ENCODE results near the gene PTPRB. TPM values are rescaled to one million over a fixed set of nuclear protein-coding genes. Genes with fewer than 3 reads are reported as not detected.

Gene PTPRB
- total RNA-seq = 35.6 TPM

GRCh38 chr12:70637303-70638085, at the start of gene PTPRB:
Gene PTPRB (minus strand): TSS chr12:70637429. CDS start chr12:70637395, 34 bp downstream.
- no peak for DNase-seq

DNA sequence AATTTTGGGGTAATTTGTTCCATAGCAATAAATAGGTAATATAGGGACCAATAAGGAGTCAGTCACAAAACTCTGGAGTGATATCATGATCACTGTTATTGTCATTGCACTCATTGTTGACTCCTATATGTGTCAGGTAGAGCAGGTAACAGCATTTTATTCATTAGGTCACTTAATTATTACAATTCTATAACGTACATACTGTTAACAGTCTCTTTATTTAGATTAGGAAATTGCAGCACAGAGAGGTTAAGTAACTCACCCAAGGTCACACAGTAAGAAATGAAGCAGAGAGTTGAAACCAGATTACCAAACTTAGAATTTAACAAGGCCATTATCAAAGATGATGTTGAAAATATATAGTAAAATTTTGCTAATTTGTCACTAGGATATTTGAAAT, 49.7 kb upstream of the PTPRB start:
- no peak for DNase-seq

DNA sequence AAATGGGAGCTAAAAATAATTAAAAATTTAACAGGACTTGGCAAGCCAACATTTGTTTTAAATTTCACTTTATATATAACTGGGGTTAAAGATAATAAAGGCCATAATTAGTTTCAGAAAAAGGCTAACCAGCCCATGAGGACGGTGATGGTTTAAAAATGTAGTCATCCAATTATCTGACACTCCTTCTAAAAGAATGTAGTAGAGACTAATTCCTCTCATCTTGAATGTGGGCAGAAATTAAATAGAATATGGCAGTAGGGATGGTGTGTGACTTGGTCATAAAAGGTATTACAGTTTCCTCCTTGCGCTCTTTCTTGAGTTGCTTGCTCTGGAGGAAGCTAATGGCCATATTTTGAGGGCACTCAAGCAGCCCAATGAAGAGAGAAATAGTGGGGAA, 49.1 kb upstream of the PTPRB start:
- DNase-seq = no peak

GRCh38 chr12:70683976-70684375, 46.7 kb upstream of the PTPRB start:
- DNase-seq = no peak

GRCh38 chr12:70671698-70672097, 34.5 kb upstream of the PTPRB start:
- no peak for DNase-seq

- no peak for DNase-seq
Observed at GRCh38 chr12:70670948-70671347, 33.7 kb upstream of the PTPRB start.

DNA sequence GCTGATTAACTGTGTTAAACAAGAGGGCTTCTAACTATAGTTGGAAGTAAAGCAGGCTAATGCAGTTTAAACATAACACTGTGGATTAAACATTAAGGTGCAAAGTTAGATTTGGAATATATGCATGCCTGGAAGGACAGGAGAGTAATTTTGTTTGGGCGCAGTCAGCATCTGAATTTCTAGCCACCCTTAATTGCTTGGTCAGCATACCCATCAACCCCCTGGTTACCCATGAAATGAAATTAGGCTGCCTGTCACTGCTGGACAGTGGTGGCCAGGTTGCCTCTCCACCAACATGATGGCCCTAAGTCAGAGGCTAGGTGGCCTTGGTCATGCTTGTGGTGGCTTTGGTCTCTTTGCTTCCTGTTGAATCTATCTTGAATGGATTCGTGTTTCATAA, 30.0 kb upstream of the PTPRB start:
- DNase-seq = no peak

DNA sequence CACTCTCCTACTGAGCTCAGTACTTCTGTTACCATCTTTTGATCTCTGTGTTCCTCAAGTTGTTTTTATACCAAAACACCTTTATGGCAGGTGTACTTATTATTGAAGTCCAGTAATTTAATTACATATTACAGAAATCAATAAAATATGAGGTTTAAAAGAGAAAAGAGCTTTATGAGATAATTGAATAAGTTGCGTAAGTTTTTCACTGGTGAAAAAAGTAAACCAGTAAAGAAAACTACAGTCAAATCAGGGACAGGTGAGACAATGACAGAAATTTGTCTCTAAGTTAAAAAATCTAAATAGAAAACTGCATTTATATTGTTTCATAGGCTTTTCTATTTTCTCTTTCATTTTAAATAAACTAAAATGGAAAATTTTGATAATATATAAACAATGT, 29.1 kb upstream of the PTPRB start:
- no peak for DNase-seq

DNA sequence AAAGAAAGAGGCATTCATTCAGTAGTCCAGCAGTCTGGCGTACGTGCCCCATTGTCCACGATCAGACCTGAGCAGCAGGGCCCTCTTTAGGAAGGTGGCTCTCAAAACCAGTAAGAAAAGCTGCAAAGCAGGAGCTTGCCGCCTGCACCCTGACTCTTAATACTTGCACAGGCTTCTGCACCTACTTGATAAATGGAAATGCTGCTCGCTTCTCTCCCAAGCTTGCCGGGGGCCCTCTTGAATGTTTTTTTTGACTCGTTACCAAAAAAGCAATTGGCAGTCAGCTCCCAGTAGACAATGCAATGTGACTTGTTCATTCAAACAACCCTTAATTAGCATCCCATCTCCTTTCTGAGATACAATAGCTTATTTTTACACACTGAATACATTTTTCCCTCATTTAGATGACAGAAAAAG, 27.2 kb upstream of the PTPRB start:
- no peak for DNase-seq

DNA sequence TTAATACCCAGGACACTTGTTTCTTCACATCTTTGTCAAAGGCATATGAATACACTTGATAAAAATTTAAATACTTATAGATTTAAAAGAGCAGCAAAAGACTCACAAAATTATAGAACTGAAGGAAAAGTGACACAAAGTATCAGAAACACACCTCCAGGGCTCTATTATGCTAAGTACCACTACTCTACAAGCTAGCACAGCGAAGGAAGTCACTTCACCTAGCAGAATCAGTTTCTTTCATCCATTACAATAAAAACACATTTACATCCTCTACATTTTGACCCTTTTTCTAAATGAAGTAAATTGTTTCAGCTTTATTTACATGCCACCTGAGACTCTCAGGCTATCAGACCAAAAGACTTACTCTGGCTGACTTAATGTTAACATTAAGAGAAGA, 26.6 kb upstream of the PTPRB start:
- DNase-seq = no peak

GRCh38 chr12:70661466-70662161, 24.4 kb upstream of the PTPRB start:
- peak; percentile 59 for DNase-seq

- DNase-seq = peak; percentile 47
Observed at GRCh38 chr12:70660620-70661219, 23.5 kb upstream of the PTPRB start.

DNA sequence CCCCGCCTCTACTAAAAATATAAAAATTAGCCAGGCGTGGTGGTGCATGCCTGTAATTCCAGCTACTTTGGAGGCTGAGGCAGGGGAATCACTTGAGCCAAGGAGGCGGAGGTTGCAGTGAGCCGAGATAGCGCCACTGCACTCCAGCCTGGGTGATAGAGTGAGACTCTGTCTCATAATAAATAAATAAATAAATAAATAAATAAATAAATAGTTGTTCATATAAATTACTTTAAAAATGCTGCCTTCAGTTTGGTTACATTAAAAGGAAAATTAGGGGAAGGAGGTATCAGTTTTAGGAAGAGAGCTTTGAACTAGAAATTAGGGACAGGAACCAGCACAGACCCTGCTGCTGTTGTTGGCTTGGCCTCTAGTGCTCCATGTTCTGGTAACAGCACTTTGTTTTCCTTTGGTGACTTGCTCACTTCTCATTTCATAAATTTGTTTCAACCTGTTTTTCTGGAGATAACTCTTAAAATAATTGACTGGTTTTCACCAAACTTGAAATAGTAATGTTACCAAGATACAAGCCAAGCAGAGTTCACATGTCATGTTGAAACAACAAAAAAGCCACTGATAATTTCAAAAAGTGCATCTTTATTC, 22.9 kb upstream of the PTPRB start:
- DNase-seq = no peak

GRCh38 chr12:70659077-70659606, 21.9 kb upstream of the PTPRB start:
- no peak for DNase-seq

DNA sequence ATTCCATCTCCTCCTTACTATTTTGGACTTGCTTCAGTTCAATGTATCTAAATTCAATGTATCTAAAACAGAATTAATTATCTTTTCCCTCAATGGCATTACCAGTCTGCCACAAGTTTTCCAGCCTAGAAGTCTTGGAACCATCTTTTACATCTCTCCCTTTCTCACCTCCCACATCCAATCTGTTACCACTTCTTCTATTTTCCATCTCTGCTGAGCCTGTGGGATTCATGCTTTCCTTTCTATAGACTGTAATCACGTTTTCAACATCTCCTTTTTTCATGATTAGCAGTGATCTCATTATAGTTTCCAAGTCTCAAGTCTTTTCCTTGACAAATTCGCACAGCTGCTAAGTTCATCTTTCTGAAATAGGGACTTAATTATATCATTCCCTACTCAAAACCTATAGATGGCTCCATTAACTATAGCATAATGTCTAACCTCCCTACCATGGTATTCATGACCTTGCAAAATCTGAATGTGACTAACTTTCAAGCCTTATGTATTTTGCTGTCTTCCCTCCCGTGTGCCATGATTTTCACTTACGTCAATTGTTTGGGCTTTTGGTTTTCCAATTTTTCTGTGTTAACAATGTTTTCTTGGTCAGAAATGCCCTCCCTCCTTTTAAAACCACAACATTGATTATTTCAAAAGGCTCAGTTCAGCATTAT, 20.5 kb upstream of the PTPRB start:
- DNase-seq = peak; percentile 15

DNA sequence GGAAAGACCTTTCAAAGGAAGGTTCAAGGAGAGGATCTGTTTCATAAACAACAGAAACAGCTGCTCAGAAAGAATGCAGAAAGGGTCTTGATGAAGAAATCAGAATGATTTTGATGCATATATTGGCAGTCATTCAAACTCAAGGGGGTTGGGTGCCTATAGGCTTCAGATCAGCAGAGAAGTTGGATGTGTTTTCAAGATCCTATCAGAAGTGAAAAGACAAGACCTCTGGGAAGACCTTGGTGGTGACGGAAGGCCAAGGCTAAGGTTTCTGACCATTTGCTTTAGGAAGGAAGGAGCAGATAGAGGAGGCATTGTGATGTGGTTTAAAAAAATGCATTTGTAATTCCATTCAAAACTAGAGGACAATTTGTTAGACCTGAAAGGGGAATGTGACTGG, 15.2 kb upstream of the PTPRB start:
- DNase-seq = no peak

- peak; percentile 24 for DNase-seq
Observed at GRCh38 chr12:70648831-70649230, 11.6 kb upstream of the PTPRB start.

DNA sequence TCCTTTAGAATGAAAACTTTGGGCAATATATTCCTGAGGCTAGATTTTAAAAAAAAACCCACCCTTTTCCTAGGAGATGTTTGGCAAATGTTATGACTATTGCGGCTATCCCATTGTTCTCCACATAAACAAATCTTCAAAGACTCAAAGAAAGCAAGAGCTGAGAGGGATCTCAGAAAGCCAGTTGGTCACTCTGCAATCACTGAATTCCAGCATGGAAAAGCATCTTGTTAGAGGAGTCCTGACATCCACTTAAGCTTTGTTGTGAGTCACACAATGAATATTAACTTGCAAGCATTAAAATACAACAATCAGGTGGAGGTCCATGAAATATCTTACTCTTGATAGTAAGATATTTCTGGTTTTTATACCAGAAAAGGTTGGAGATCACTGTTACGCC, 11.0 kb upstream of the PTPRB start:
- no peak for DNase-seq

DNA sequence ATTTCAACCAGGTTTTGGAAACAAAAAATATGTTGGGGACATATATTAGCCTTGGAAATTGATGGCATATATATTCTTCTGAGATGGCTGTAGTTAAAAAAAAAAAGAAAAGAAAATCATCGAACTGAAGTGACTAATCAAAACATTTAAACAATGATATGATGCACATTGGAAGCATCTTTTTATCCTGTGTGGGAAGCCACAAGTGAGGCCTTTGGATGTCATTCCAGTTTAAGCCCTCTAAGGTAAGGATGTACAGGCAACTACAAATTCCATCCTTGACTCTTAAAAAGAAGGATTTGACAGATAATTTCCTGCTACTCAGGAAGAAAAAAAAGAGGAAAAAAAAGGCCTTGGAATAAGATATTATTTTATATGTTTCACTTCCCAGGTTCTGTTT, 9.6 kb upstream of the PTPRB start:
- no peak for DNase-seq

DNA sequence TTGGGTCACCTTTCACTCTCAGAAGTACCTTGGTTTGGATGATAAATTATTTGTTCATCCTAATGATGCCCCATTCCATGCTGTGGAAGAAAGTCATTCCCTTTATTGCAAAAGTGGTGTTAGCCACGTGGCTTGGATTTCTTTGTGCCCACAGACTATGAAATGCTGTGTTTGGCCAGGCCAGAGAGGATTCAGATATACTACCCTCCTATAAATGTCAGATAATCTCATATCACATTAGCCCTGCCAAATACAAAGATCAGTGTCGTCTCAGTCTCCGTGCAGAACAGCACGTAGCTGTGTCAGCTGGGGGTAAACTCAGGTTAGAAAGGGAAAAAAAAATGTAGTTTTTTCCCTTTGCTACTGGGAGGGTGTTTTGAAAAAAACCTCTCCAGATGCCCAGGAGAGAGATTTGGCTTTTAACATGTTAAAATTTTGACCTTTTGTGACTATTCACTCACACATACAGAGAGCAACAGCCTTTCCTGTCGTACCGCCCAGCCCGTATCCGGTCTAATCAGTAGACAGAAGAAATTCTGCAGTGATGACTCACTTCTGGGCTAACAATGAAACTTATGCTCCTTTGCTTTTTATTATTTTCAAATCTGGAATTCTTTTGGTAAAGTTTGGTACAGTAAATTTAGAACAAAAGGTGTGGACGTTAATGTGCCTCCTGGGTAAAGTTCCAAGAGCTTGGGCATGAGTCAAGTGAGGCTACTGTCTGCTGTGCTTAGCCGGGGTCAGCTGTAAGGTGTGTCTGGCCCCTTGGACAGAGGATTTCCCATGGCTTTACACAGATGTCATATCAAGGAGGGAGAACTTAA, 8.5 kb upstream of the PTPRB start:
- DNase-seq = peak; percentile 39

DNA sequence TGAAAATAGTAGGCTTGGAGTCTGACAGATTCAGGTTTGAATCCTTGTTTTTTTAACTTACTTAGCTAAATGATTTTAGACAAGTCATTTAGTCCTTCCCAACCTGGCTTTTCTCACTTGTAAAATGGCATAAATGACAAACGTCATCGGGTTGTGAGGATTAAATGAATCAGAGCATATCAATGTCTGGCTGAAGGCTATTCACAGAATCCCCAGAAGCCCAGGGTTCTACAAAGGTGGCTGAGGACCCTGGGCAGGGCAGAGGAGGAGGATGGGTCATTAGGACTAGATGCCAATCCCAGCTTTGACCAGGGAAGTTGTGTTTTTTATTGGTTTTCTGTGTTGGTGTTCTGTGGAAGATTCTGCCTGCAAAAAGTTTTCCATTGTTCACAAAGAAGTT, 7.6 kb upstream of the PTPRB start:
- no peak for DNase-seq
